GM12872 (cell line): ENCODE results near the gene ARNT2.

ENCODE experiments used
- CTCF ChIP-seq: IDR thresholded peaks from 3 replicates; pipeline ENCODE4 v1.5.1; 2011; ENCODE audit warnings: low read depth, mild to moderate bottlenecking, low read length, moderate library complexity; ENCODE audit not compliant: insufficient read depth

Gene ARNT2

GRCh38 chr15:80502782-80503181 is 98.6 kb downstream of the ARNT2 start:
- no peak for TF ChIP-seq CTCF

GRCh38 chr15:80503319-80503952 is 99.3 kb downstream of the ARNT2 start:
- no peak for TF ChIP-seq CTCF

- TF ChIP-seq CTCF, result no peak
These were observed 100.7 kb downstream of the ARNT2 start for GRCh38 chr15:80504931-80505330.

GRCh38 chr15:80506286-80506893 is 102.2 kb downstream of the ARNT2 start:
- TF ChIP-seq CTCF, result no peak

GRCh38 chr15:80507131-80507530 is 102.9 kb downstream of the ARNT2 start:
- TF ChIP-seq CTCF, result no peak

- no peak for TF ChIP-seq CTCF
These were observed 103.6 kb downstream of the ARNT2 start for GRCh38 chr15:80507638-80508316.

- TF ChIP-seq CTCF, result no peak
These were observed 104.6 kb downstream of the ARNT2 start for GRCh38 chr15:80508783-80509182.
